OCI-LY7 (cell line): ENCODE results near the gene ANKK1. TPM values are rescaled to one million over a fixed set of nuclear protein-coding genes. Genes with fewer than 3 reads are reported as not detected.

Experiments used
- BruUV-seq: library from RNA; stranded (reverse); fragments of 400-500 nt; replicated peaks from 2 replicates; lab custom pipeline; 2021; lab: Mats Ljungman, UMichigan
- CTCF ChIA-PET: fragments of 300-600 bp; sonication (Branson Sonifier 250); formaldehyde crosslinking; loops from one replicate; lab custom pipeline; 2022; ENCODE audit warnings: antibody characterized with exemption; ENCODE audit not compliant: unreplicated experiment; lab: Charles Lee
- POLR2A ChIA-PET: fragments of 300-600 bp; sonication (Branson Sonifier 250); formaldehyde crosslinking; loops from one replicate; lab custom pipeline; 2022; ENCODE audit warnings: antibody characterized with exemption; lab: Charles Lee
- DNase-seq: peaks from one replicate; pipeline ENCODE4 v3.0.0-alpha.2; 2015; ENCODE audit warnings: low spot score
- H2AFZ ChIP-seq: fragments of 200-600 bp; sonication (generic), shearing (Covaris generic); 2 replicates; pipeline ENCODE4 v1.6.1; 2014; ENCODE audit warnings: mild to moderate bottlenecking, antibody characterized with exemption, low read length, moderate library complexity
- H3K27ac ChIP-seq: fragments of 200-600 bp; sonication (generic); 2 replicates; pipeline ENCODE4 v1.5.1; 2014; ENCODE audit warnings: mixed run types, low read depth, mild to moderate bottlenecking, moderate library complexity, low read length, inconsistent platforms; ENCODE audit not compliant: poor library complexity, severe bottlenecking
- H3K36me3 ChIP-seq: fragments of 200-600 bp; sonication (generic); 2 replicates; pipeline ENCODE4 v1.6.1; 2014; ENCODE audit warnings: mild to moderate bottlenecking, antibody characterized with exemption, low read length, moderate library complexity, mixed read lengths; ENCODE audit not compliant: insufficient read depth
- H3K4me1 ChIP-seq: fragments of 200-600 bp; sonication (generic); 2 replicates; pipeline ENCODE4 v1.5.1; 2014; ENCODE audit warnings: mild to moderate bottlenecking, low read length; ENCODE audit not compliant: insufficient read depth, poor library complexity, severe bottlenecking
- H3K4me2 ChIP-seq: fragments of 200-600 bp; sonication (generic); 2 replicates; pipeline ENCODE4 v1.6.1; 2014; ENCODE audit warnings: mild to moderate bottlenecking, low read length
- H3K4me3 ChIP-seq: fragments of 200-600 bp; sonication (generic); 2 replicates; pipeline ENCODE4 v1.5.1; 2014; ENCODE audit warnings: mild to moderate bottlenecking, low read depth, low read length; ENCODE audit not compliant: poor library complexity, severe bottlenecking
- H3K79me2 ChIP-seq: fragments of 200-600 bp; sonication (generic); 2 replicates; pipeline ENCODE4 v1.6.1; 2016; ENCODE audit warnings: low read depth, mild to moderate bottlenecking, low read length, moderate library complexity, mixed read lengths; ENCODE audit not compliant: insufficient read depth
- H3K9me2 ChIP-seq: fragments of 200-600 bp; sonication (generic); 2 replicates; pipeline ENCODE4 v1.6.1; 2016; ENCODE audit warnings: mild to moderate bottlenecking, low read length, mixed read lengths; ENCODE audit not compliant: insufficient read depth
- H3K9me3 ChIP-seq: fragments of 200-600 bp; sonication (generic); 2 replicates; pipeline ENCODE4 v1.6.1; 2014; ENCODE audit warnings: mild to moderate bottlenecking, mixed run types, low read length, mixed read lengths
- H4K20me1 ChIP-seq: fragments of 200-600 bp; sonication (generic); 2 replicates; pipeline ENCODE4 v1.6.1; 2014; ENCODE audit warnings: mild to moderate bottlenecking, antibody characterized with exemption, low read length, moderate library complexity, mixed read lengths; ENCODE audit not compliant: insufficient read depth
- EZH2phosphoT487 ChIP-seq: fragments of 200-600 bp; sonication (generic); IDR thresholded peaks from 2 replicates; pipeline ENCODE4 v1.6.1; 2018; ENCODE audit warnings: low read depth, borderline replicate concordance, mild to moderate bottlenecking, mixed run types, antibody characterized with exemption, low read length, moderate library complexity, mixed read lengths
- intact Hi-C: fragments of 100-400 bp; cut with micrococcal nuclease; formaldehyde crosslinking; loops from one replicate; pipeline ENCODE4 v1.10.0; 2022; ENCODE audit not compliant: unreplicated experiment
- total RNA-seq, 2 experiments: library from RNA; depleted of rRNA in 1 of 2; stranded (reverse); fragments of >200 nt in 1 of 2; shearing (Covaris generic) in 1 of 2; gene quantifications; 2 replicates each; pipeline ENCODE4 v1.2.3, GENCODE V29; 2014 to 2022
- TF ChIP-seq, protein P1 (sequence below): fragments of 200-600 bp; sonication (generic); conservative IDR thresholded peaks from 2 replicates; pipeline ENCODE4 v1.5.1; 2014; ENCODE audit warnings: mild to moderate bottlenecking, antibody characterized with exemption, low read length, moderate library complexity, mixed read lengths

The ANKK1 gene
- total RNA-seq, 2 experiments from 2014 or later, result not detected

DNA sequence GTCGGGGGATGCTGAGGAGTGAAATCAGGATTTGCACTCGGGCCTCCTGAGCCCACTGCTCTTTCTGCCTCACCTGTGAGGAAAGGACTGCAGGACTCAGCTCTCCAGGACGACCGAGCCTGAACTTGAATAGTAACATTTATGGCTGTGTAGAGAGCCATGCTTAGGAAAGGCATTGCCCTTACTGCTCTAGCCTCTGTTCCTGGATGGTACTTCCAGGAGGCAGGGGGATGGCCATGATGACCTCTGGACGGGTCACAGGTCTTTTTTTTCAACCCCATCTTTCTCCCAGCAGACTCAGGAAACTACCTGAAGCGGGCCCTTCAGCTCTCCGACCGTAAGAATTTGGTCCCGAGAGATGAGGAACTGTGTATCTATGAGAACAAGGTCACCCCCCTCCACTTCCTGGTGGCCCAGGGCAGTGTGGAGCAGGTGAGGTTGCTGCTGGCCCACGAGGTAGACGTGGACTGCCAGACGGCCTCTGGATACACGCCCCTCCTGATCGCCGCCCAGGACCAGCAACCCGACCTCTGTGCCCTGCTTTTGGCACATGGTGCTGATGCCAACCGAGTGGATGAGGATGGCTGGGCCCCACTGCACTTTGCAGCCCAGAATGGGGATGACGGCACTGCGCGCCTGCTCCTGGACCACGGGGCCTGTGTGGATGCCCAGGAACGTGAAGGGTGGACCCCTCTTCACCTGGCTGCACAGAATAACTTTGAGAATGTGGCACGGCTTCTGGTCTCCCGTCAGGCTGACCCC, 11.3 kb downstream of the ANKK1 start:
- no peaks in the 10 kb centered on the region for H3K79me2 ChIP-seq
- BruUV-seq, result no TSS peak
- no peak overlapping the region for H3K4me3 ChIP-seq
- TF ChIP-seq, protein P1, sequence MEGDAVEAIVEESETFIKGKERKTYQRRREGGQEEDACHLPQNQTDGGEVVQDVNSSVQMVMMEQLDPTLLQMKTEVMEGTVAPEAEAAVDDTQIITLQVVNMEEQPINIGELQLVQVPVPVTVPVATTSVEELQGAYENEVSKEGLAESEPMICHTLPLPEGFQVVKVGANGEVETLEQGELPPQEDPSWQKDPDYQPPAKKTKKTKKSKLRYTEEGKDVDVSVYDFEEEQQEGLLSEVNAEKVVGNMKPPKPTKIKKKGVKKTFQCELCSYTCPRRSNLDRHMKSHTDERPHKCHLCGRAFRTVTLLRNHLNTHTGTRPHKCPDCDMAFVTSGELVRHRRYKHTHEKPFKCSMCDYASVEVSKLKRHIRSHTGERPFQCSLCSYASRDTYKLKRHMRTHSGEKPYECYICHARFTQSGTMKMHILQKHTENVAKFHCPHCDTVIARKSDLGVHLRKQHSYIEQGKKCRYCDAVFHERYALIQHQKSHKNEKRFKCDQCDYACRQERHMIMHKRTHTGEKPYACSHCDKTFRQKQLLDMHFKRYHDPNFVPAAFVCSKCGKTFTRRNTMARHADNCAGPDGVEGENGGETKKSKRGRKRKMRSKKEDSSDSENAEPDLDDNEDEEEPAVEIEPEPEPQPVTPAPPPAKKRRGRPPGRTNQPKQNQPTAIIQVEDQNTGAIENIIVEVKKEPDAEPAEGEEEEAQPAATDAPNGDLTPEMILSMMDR, result no peak
- TF ChIP-seq EZH2phosphoT487, result no peak
- ChIA-PET CTCF (no interaction called here), POLR2A (interaction anchor here (0.6 kb wide), 1 partner anchor 49 kb away, joined by 5 read pairs; no protein-coding TSS in a partner anchor)
- intact Hi-C loops, result no loop called here
- H3K9me2 ChIP-seq, result no peaks in the 10 kb centered on the region
- DNase-seq, result no peak
- no peak overlapping the region for H2AFZ ChIP-seq
- H4K20me1 ChIP-seq, result no peaks in the 10 kb centered on the region
- H3K27ac ChIP-seq, result no peak overlapping the region
- H3K9me3 ChIP-seq, result no peaks in the 10 kb centered on the region
- no peaks in the 10 kb centered on the region for H3K4me1 ChIP-seq
- H3K4me2 ChIP-seq, result no peak overlapping the region
- no peaks in the 10 kb centered on the region for H3K36me3 ChIP-seq

- no peaks in the 10 kb centered on the region for H4K20me1 ChIP-seq
- TF ChIP-seq, protein P1, result no peak
- no peak for TF ChIP-seq EZH2phosphoT487
- ChIA-PET CTCF (no interaction called here), POLR2A (no interaction called here)
- no peak overlapping the region for H3K4me2 ChIP-seq
- intact Hi-C loops, result no loop called here
- no peak overlapping the region for H2AFZ ChIP-seq
- H3K79me2 ChIP-seq, result no peaks in the 10 kb centered on the region
- H3K9me3 ChIP-seq, result no peaks in the 10 kb centered on the region
- no peak overlapping the region for H3K27ac ChIP-seq
- no peak overlapping the region for H3K4me3 ChIP-seq
- H3K36me3 ChIP-seq, result no peaks in the 10 kb centered on the region
- no TSS peak for BruUV-seq
- no peak for DNase-seq
- H3K4me1 ChIP-seq, result no peaks in the 10 kb centered on the region
- H3K9me2 ChIP-seq, result no peaks in the 10 kb centered on the region
These were observed 13.2 kb downstream of the ANKK1 start for GRCh38 chr11:113400631-113401230.

- H3K79me2 ChIP-seq, result no peaks in the 10 kb centered on the region
- H3K9me3 ChIP-seq, result no peaks in the 10 kb centered on the region
- H3K27ac ChIP-seq, result no peak overlapping the region
- H3K4me1 ChIP-seq, result no peaks in the 10 kb centered on the region
- CTCF ChIA-PET, result no interaction called here
- BruUV-seq, result no TSS peak
- no peak overlapping the region for H2AFZ ChIP-seq
- H4K20me1 ChIP-seq, result no peaks in the 10 kb centered on the region
- TF ChIP-seq, protein P1, result no peak
- TF ChIP-seq EZH2phosphoT487, result no peak
- no peak for DNase-seq
- no peak overlapping the region for H3K4me2 ChIP-seq
- H3K4me3 ChIP-seq, result no peak overlapping the region
- H3K36me3 ChIP-seq, result no peaks in the 10 kb centered on the region
- POLR2A ChIA-PET, result interaction anchor here (0.9 kb wide), 1 partner anchor 8 kb away, joined by 3 read pairs; no protein-coding TSS in a partner anchor
- intact Hi-C loops, result no loop called here
- H3K9me2 ChIP-seq, result no peaks in the 10 kb centered on the region
These were observed 14.1 kb downstream of the ANKK1 start for GRCh38 chr11:113401718-113402117.
